Fibroblast of lung (primary cell): ENCODE data around the gene ANXA9.

Source experiments
- CTCF ChIP-seq, 2 donors: IDR thresholded peaks in 1 of 2; conservative IDR thresholded peaks in 1 of 2; 1 replicate in 1 of 2; 2 replicates in 1 of 2; pipeline ENCODE4 v1.5.1; 2011 to 2012; ENCODE audit warnings: low read length in 2 of 2, control low read depth in 1 of 2, inconsistent platforms in 1 of 2, low read depth in 1 of 2, mild to moderate bottlenecking in 1 of 2
- EZH2 ChIP-seq: IDR thresholded peaks from 2 replicates; pipeline ENCODE4 v1.5.1; 2012; ENCODE audit warnings: low read length, control low read depth, mild to moderate bottlenecking; ENCODE audit errors: missing control alignments

- TF ChIP-seq EZH2 = no peak
- no peak for TF ChIP-seq CTCF (conservative IDR thresholded peaks at IDR 0.05 in 1 of 2, IDR thresholded peaks at IDR 0.05 in 1 of 2; ENCODE audit: low read depth in 1 of 2, low read length in 2 of 2)
Observed at GRCh38 chr1:151009674-151010345, 27.7 kb downstream of the ANXA9 start.
